WTC11 (cell line): ENCODE data around the gene LRRC1.

Experiments used
- ATF3 ChIP-seq: sonication (generic); formaldehyde crosslinking; conservative IDR thresholded peaks from 2 replicates; pipeline ENCODE4 v1.8.1; 2022; ENCODE audit warnings: mild to moderate bottlenecking, missing genetic modification reagents
- CDX4 ChIP-seq: fragments of 250-450 bp; sonication (Bioruptor Pico); IDR thresholded peaks from 2 replicates; pipeline ENCODE4 v1.9.0; 2021; ENCODE audit warnings: moderate library complexity, mild to moderate bottlenecking, inconsistent platforms, borderline replicate concordance
- CTCF ChIP-seq: fragments of 200-600 bp; IDR thresholded peaks from 2 replicates; pipeline ENCODE4 v1.8.0; 2022; ENCODE audit warnings: antibody characterized with exemption
- FOXP1 ChIP-seq: sonication (generic); formaldehyde crosslinking; IDR thresholded peaks from 2 replicates; pipeline ENCODE4 v1.8.0; 2022; ENCODE audit warnings: missing genetic modification reagents, mild to moderate bottlenecking, moderate library complexity, borderline replicate concordance
- HMGXB4 ChIP-seq: sonication (generic); formaldehyde crosslinking; IDR thresholded peaks from 2 replicates; pipeline ENCODE4 v1.8.1; 2023; ENCODE audit warnings: mild to moderate bottlenecking, moderate library complexity, missing genetic modification reagents
- MAX ChIP-seq: sonication (generic); formaldehyde crosslinking; IDR thresholded peaks from 2 replicates; pipeline ENCODE4 v1.8.0; 2022; ENCODE audit warnings: mild to moderate bottlenecking, missing genetic modification reagents
- NFE2L1 ChIP-seq: sonication (generic); formaldehyde crosslinking; IDR thresholded peaks from 2 replicates; pipeline ENCODE4 v1.8.1; 2023; ENCODE audit warnings: missing genetic modification reagents
- NR1H2 ChIP-seq: sonication (generic); formaldehyde crosslinking; IDR thresholded peaks from 2 replicates; pipeline ENCODE4 v1.9.0; 2021; ENCODE audit warnings: mild to moderate bottlenecking, moderate library complexity, missing genetic modification reagents
- NR2C2 ChIP-seq: sonication (generic); formaldehyde crosslinking; IDR thresholded peaks from 2 replicates; pipeline ENCODE4 v1.8.0; 2022; ENCODE audit warnings: mild to moderate bottlenecking, missing genetic modification reagents
- TEAD4 ChIP-seq: sonication (generic); formaldehyde crosslinking; IDR thresholded peaks from 2 replicates; pipeline ENCODE4 v1.8.0; 2022; ENCODE audit warnings: mild to moderate bottlenecking, missing genetic modification reagents
- USF1 ChIP-seq: sonication (generic); formaldehyde crosslinking; IDR thresholded peaks from 2 replicates; pipeline ENCODE4 v1.8.0; 2022; ENCODE audit warnings: mild to moderate bottlenecking, missing genetic modification reagents
- ZNF425 ChIP-seq: fragments of 250-450 bp; sonication (Bioruptor Pico); conservative IDR thresholded peaks from 2 replicates; pipeline ENCODE4 v1.9.0; 2021; ENCODE audit warnings: mild to moderate bottlenecking

GRCh38 chr6:53818858-53819609 lies 24.2 kb downstream of the LRRC1 start:
- TF ChIP-seq CTCF (no peak), USF1 (no peak), ATF3 (CRISPR knock-in tag) (no peak), FOXP1 (CRISPR knock-in tag) (no peak), CDX4 (CRISPR knock-in tag) (no peak), NR2C2 (CRISPR knock-in tag) (no peak), HMGXB4 (CRISPR knock-in tag) (no peak), MAX (CRISPR knock-in tag) (no peak), NR1H2 (no peak), TEAD4 (CRISPR knock-in tag) (no peak), NFE2L1 (CRISPR knock-in tag) (no peak), ZNF425 (CRISPR knock-in tag) (no peak)
